GM12878 (cell line): Measurements from ENCODE around the gene MED13L. TPM values are rescaled to one million over a fixed set of nuclear protein-coding genes. Genes with fewer than 3 reads are reported as not detected.

Source experiments
- ATAC-seq: fragments of 200-7000 bp; cut with Tn5 transposase; 3 replicates; pipeline ENCODE4 v1.9.1; 2020; ENCODE audit warnings: mild to moderate bottlenecking, moderate library complexity
- BruUV-seq: library from RNA; stranded (reverse); fragments of 400-500 nt; replicated peaks from 2 replicates; lab custom pipeline; 2021; lab: Mats Ljungman, UMichigan
- CTCF ChIA-PET: fragments of 300-600 bp; sonication (Branson Sonifier 250); formaldehyde crosslinking; extraction: SDS; loops from one replicate; lab custom pipeline; 2021; ENCODE audit warnings: inconsistent platforms; lab: Yijun Ruan, JAX
- POLR2A ChIA-PET: fragments of 350-600 bp; formaldehyde crosslinking; extraction: SDS; loops from one replicate; lab custom pipeline; 2021; ENCODE audit warnings: inconsistent platforms; lab: Charles Lee
- RAD21 ChIA-PET: fragments of 300-600 bp; sonication (Branson Sonifier 250); formaldehyde crosslinking; loops from one replicate; lab custom pipeline; 2023; ENCODE audit warnings: antibody characterized with exemption; ENCODE audit not compliant: unreplicated experiment; lab: Charles Lee
- SMC1A ChIA-PET: fragments of 300-600 bp; sonication (Branson Sonifier 250); formaldehyde crosslinking; loops from one replicate; lab custom pipeline; 2023; ENCODE audit not compliant: unreplicated experiment, uncharacterized antibody; lab: Charles Lee
- DNase-seq: peaks from one replicate; pipeline ENCODE4 v3.0.0-alpha.2; 2011; ENCODE audit warnings: low read depth, low spot score
- FAIRE-seq: peaks from 3 replicates; lab custom pipeline; 2011; peaks lifted over from hg19 to GRCh38; lab: Jason Lieb, UNC
- H2AFZ ChIP-seq: 2 replicates; pipeline ENCODE4 v1.6.0; 2011; ENCODE audit warnings: low read depth, low read length, control low read depth; ENCODE audit not compliant: control insufficient read depth
- H3K27ac ChIP-seq: 2 replicates; pipeline ENCODE4 v1.5.1; 2011; ENCODE audit warnings: control low read depth; ENCODE audit not compliant: control insufficient read depth, insufficient read depth
- H3K27me3 ChIP-seq, 2 experiments: replicated peaks in 1 of 2; 2 replicates each; pipeline versions ENCODE4 v1.6.0 to v1.6.1; 2011; ENCODE audit warnings: low read length in 1 of 2; ENCODE audit not compliant: control insufficient read depth in 2 of 2, insufficient read depth in 2 of 2
- H3K36me3 ChIP-seq, 2 experiments: 2 replicates each; pipeline ENCODE4 v1.5.1; 2011; ENCODE audit warnings: low read length in 1 of 2; ENCODE audit not compliant: control insufficient read depth in 2 of 2, insufficient read depth in 2 of 2
- H3K4me1 ChIP-seq: 2 replicates; pipeline ENCODE4 v1.6.1; 2011; ENCODE audit warnings: mild to moderate bottlenecking, low read length, moderate library complexity, mixed read lengths; ENCODE audit not compliant: control insufficient read depth, insufficient read depth
- H3K4me2 ChIP-seq: 2 replicates; pipeline ENCODE4 v1.6.0; 2011; ENCODE audit warnings: control low read depth; ENCODE audit not compliant: control insufficient read depth, insufficient read depth
- H3K4me3 ChIP-seq: fragments of 200-600 bp; sonication (generic); 2 replicates; pipeline ENCODE4 v1.5.1; 2016
- H3K79me2 ChIP-seq: 2 replicates; pipeline ENCODE4 v1.6.0; 2011; ENCODE audit warnings: low read length; ENCODE audit not compliant: control insufficient read depth, insufficient read depth
- H3K9ac ChIP-seq: 2 replicates; pipeline ENCODE4 v1.8.0; 2011; ENCODE audit warnings: low read length, control low read depth, mixed read lengths; ENCODE audit not compliant: control insufficient read depth, insufficient read depth
- H3K9me3 ChIP-seq: replicated peaks from 3 replicates; pipeline ENCODE4 v1.5.1; 2011; ENCODE audit warnings: mild to moderate bottlenecking, low read length; ENCODE audit not compliant: control insufficient read depth, insufficient read depth
- H4K20me1 ChIP-seq: 2 replicates; pipeline ENCODE4 v1.6.0; 2011; ENCODE audit not compliant: control insufficient read depth, insufficient read depth
- CBFB ChIP-seq: IDR thresholded peaks from 2 replicates; pipeline ENCODE4 v1.6.1; 2016; ENCODE audit warnings: antibody characterized with exemption, low read depth
- CEBPB ChIP-seq, 2 experiments: fragments of 150-350 bp in 1 of 2; IDR thresholded peaks; 2 replicates each; pipeline ENCODE4 v1.6.1; 2012 to 2014; ENCODE audit warnings: low read depth in 2 of 2, low read length in 2 of 2, borderline replicate concordance in 1 of 2, inconsistent platforms in 1 of 2
- MTA2 ChIP-seq: fragments of 450-650 bp; IDR thresholded peaks from 2 replicates; pipeline ENCODE4 v1.6.1; 2016; ENCODE audit warnings: low read depth, mild to moderate bottlenecking, moderate library complexity
- RELA ChIP-seq: fragments of 450-650 bp; IDR thresholded peaks from 2 replicates; pipeline ENCODE4 v1.8.0; 2014; ENCODE audit warnings: borderline replicate concordance; ENCODE audit not compliant: partially characterized antibody
- ZNF24 ChIP-seq: fragments of 450-650 bp; IDR thresholded peaks from 2 replicates; pipeline ENCODE4 v1.6.1; 2017; ENCODE audit warnings: antibody characterized with exemption, mild to moderate bottlenecking
- WGBS: methylation state at CpG from one replicate; pipeline ENCODE4 v1.1.6; 2016; ENCODE audit warnings: low lambda C conversion rate; ENCODE audit not compliant: insufficient replicate concordance, insufficient coverage; ENCODE audit errors: missing lambda C conversion rate; 5-methylcytosine and 5-hydroxymethylcytosine counted together
- in situ Hi-C: fragments of 300-500 bp; cut with MboI; formaldehyde crosslinking; loops from 9 replicates; pipeline ENCODE4 v1.14.3; 2018; ENCODE audit warnings: mixed read lengths
- intact Hi-C: fragments of 100-400 bp; cut with micrococcal nuclease; formaldehyde crosslinking; loops from one replicate; pipeline ENCODE4 v1.14.2; 2022; ENCODE audit not compliant: unreplicated experiment
- polyA plus RNA-seq, 11 experiments: library from polyadenylated mRNA; depleted of rRNA in 4 of 11; unstranded in 6 of 11; stranded (reverse) in 5 of 11; fragments of >200 nt; fragmentation: Nextera tagmentation in 4 of 11; fragmentation: Illumina TruSeq in 1 of 11; extraction: Ambion mirVana in 4 of 11; extraction: Trizol in 1 of 11; gene quantifications; 1 replicate in 1 of 11; 2 replicates in 10 of 11; pipeline versions ENCODE4 v1.2.1 to v1.2.3, GENCODE V29; 2011 to 2016; ENCODE audit warnings: inconsistent platforms in 2 of 11, missing spikeins in 2 of 11, low read depth in 1 of 11
- total RNA-seq, 4 experiments: library from RNA; depleted of rRNA in 3 of 4; stranded (reverse); fragments of >200 nt in 3 of 4; fragmentation: Illumina TruSeq in 1 of 4; extraction: Trizol in 1 of 4; gene quantifications; 2 replicates each; pipeline versions ENCODE4 v1.2.1 to v1.2.3, GENCODE V29; 2013 to 2021
- TF ChIP-seq, protein P1 (sequence below): fragments of 450-650 bp; IDR thresholded peaks from 2 replicates; pipeline ENCODE4 v1.6.1; 2017; ENCODE audit warnings: mild to moderate bottlenecking, moderate library complexity
- TF ChIP-seq, protein P2 (sequence below): fragments of 450-650 bp; IDR thresholded peaks from 2 replicates; pipeline ENCODE4 v1.6.1; 2018; ENCODE audit warnings: borderline replicate concordance, mild to moderate bottlenecking; ENCODE audit not compliant: partially characterized antibody
- TF ChIP-seq, protein P3 (sequence below): fragments of 150-350 bp; IDR thresholded peaks from 2 replicates; pipeline ENCODE4 v1.6.1; 2016; ENCODE audit warnings: low read depth, low read length
- TF ChIP-seq, protein P4 (sequence below), 3 experiments: IDR thresholded peaks in 2 of 3; conservative IDR thresholded peaks in 1 of 3; 2 replicates each; pipeline ENCODE4 v1.5.1; 2011; ENCODE audit warnings: low read depth in 3 of 3, low read length in 3 of 3, mild to moderate bottlenecking in 3 of 3, control low read depth in 2 of 3, moderate library complexity in 2 of 3, inconsistent platforms in 1 of 3, mixed read lengths in 1 of 3; ENCODE audit not compliant: control insufficient read depth in 2 of 3, insufficient read depth in 1 of 3; ENCODE audit errors: extremely low read depth in 1 of 3

MED13L gene
- total and polyA plus RNA-seq, 10 of the 15 experiments (the other 5 are each of a cell fraction or from before 2014, with no cell fraction given): 3.7 to 30.1 (median 9.1) TPM

DNA sequence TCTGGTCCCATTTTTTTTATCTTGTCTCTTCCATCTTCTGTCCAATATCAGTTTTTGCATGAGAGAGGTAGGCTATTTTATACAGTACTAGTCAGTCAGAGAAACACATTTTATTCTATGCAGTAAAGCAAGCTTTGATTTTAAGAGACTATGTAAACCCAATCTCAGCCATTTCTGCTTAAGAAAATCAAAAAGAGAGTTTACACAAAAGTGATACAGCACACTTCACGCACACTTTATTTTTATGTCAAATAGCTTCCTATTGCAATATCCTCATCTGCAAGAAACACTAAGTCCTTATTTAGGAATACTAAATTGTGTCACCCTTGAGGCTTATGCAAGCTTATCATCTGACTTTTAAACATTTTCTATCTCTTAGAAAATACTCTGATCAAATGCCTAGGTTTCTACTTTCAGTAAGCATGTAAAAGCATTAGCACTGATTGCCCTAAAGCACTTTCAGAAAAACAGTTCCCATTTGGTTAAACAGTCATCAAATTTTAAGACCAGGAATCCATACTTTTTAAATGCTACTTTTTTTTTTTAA, 78.3 kb downstream of the MED13L start:
- in situ Hi-C loops (no loop called here), intact Hi-C loops (no loop called here)
- peaks cover 16% of the 10 kb centered on the region; the same call in 1 of the 2 replicates for H3K4me1 ChIP-seq
- H3K27me3 ChIP-seq: no peaks in the 10 kb centered on the region
- H3K9me3 ChIP-seq: no peaks in the 10 kb centered on the region
- ChIA-PET RAD21 (no interaction called here), CTCF (interaction anchor here (1.2 kb wide), 1 partner anchor 36 kb away, joined by 3 read pairs; no protein-coding TSS in a partner anchor), POLR2A (no interaction called here), SMC1A (interaction anchor here (1.1 kb wide), 1 partner anchor 218 kb away, joined by 3 read pairs; no protein-coding TSS in a partner anchor)
- FAIRE-seq: no peak
- 100% methylated on average over 1 of the region's 1 CpG for WGBS
- H3K36me3 ChIP-seq: no peaks in the 10 kb centered on the region
- H3K27ac ChIP-seq: no peak overlapping the region
- no peak overlapping the region for H3K4me2 ChIP-seq
- H4K20me1 ChIP-seq: no peaks in the 10 kb centered on the region
- no peak overlapping the region for H3K9ac ChIP-seq
- no peak overlapping the region for H2AFZ ChIP-seq
- peaks cover 4% of the 10 kb centered on the region for H3K79me2 ChIP-seq
- DNase-seq: no peak
- no peak overlapping the region for H3K4me3 ChIP-seq
- no peak for ATAC-seq
- no TSS peak for BruUV-seq
- TF ChIP-seq MTA2 (no peak), RELA (no peak), ZNF24 (no peak), CBFB (no peak), CEBPB (IDR thresholded peaks at IDR 0.05; ENCODE audit: borderline replicate concordance in 1 of 2, low read depth in 2 of 2, low read length in 2 of 2) (no peak)
- TF ChIP-seq, protein P1, sequence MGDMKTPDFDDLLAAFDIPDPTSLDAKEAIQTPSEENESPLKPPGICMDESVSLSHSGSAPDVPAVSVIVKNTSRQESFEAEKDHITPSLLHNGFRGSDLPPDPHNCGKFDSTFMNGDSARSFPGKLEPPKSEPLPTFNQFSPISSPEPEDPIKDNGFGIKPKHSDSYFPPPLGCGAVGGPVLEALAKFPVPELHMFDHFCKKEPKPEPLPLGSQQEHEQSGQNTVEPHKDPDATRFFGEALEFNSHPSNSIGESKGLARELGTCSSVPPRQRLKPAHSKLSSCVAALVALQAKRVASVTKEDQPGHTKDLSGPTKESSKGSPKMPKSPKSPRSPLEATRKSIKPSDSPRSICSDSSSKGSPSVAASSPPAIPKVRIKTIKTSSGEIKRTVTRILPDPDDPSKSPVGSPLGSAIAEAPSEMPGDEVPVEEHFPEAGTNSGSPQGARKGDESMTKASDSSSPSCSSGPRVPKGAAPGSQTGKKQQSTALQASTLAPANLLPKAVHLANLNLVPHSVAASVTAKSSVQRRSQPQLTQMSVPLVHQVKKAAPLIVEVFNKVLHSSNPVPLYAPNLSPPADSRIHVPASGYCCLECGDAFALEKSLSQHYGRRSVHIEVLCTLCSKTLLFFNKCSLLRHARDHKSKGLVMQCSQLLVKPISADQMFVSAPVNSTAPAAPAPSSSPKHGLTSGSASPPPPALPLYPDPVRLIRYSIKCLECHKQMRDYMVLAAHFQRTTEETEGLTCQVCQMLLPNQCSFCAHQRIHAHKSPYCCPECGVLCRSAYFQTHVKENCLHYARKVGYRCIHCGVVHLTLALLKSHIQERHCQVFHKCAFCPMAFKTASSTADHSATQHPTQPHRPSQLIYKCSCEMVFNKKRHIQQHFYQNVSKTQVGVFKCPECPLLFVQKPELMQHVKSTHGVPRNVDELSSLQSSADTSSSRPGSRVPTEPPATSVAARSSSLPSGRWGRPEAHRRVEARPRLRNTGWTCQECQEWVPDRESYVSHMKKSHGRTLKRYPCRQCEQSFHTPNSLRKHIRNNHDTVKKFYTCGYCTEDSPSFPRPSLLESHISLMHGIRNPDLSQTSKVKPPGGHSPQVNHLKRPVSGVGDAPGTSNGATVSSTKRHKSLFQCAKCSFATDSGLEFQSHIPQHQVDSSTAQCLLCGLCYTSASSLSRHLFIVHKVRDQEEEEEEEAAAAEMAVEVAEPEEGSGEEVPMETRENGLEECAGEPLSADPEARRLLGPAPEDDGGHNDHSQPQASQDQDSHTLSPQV: no peak
- TF ChIP-seq, protein P2, sequence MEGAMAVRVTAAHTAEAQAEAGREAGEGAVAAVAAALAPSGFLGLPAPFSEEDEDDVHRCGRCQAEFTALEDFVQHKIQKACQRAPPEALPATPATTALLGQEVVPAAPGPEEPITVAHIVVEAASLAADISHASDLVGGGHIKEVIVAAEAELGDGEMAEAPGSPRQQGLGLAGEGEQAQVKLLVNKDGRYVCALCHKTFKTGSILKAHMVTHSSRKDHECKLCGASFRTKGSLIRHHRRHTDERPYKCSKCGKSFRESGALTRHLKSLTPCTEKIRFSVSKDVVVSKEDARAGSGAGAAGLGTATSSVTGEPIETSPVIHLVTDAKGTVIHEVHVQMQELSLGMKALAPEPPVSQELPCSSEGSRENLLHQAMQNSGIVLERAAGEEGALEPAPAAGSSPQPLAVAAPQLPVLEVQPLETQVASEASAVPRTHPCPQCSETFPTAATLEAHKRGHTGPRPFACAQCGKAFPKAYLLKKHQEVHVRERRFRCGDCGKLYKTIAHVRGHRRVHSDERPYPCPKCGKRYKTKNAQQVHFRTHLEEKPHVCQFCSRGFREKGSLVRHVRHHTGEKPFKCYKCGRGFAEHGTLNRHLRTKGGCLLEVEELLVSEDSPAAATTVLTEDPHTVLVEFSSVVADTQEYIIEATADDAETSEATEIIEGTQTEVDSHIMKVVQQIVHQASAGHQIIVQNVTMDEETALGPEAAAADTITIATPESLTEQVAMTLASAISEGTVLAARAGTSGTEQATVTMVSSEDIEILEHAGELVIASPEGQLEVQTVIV: no peak
- TF ChIP-seq, protein P3, sequence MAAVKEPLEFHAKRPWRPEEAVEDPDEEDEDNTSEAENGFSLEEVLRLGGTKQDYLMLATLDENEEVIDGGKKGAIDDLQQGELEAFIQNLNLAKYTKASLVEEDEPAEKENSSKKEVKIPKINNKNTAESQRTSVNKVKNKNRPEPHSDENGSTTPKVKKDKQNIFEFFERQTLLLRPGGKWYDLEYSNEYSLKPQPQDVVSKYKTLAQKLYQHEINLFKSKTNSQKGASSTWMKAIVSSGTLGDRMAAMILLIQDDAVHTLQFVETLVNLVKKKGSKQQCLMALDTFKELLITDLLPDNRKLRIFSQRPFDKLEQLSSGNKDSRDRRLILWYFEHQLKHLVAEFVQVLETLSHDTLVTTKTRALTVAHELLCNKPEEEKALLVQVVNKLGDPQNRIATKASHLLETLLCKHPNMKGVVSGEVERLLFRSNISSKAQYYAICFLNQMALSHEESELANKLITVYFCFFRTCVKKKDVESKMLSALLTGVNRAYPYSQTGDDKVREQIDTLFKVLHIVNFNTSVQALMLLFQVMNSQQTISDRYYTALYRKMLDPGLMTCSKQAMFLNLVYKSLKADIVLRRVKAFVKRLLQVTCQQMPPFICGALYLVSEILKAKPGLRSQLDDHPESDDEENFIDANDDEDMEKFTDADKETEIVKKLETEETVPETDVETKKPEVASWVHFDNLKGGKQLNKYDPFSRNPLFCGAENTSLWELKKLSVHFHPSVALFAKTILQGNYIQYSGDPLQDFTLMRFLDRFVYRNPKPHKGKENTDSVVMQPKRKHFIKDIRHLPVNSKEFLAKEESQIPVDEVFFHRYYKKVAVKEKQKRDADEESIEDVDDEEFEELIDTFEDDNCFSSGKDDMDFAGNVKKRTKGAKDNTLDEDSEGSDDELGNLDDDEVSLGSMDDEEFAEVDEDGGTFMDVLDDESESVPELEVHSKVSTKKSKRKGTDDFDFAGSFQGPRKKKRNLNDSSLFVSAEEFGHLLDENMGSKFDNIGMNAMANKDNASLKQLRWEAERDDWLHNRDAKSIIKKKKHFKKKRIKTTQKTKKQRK: no peak
- TF ChIP-seq, protein P4, sequence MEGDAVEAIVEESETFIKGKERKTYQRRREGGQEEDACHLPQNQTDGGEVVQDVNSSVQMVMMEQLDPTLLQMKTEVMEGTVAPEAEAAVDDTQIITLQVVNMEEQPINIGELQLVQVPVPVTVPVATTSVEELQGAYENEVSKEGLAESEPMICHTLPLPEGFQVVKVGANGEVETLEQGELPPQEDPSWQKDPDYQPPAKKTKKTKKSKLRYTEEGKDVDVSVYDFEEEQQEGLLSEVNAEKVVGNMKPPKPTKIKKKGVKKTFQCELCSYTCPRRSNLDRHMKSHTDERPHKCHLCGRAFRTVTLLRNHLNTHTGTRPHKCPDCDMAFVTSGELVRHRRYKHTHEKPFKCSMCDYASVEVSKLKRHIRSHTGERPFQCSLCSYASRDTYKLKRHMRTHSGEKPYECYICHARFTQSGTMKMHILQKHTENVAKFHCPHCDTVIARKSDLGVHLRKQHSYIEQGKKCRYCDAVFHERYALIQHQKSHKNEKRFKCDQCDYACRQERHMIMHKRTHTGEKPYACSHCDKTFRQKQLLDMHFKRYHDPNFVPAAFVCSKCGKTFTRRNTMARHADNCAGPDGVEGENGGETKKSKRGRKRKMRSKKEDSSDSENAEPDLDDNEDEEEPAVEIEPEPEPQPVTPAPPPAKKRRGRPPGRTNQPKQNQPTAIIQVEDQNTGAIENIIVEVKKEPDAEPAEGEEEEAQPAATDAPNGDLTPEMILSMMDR (IDR thresholded peaks at IDR 0.05 in 2 of 3, conservative IDR thresholded peaks at IDR 0.05 in 1 of 3; ENCODE audit: control insufficient read depth in 2 of 3, extremely low read depth in 1 of 3, insufficient read depth in 1 of 3, low read depth in 3 of 3, low read length in 3 of 3): no peak
